ENCODE data around the gene ARF1.
A peak's percentile ranks its signal among the peaks of the same experiment; 100 is the strongest.

ARF1 gene

DNA sequence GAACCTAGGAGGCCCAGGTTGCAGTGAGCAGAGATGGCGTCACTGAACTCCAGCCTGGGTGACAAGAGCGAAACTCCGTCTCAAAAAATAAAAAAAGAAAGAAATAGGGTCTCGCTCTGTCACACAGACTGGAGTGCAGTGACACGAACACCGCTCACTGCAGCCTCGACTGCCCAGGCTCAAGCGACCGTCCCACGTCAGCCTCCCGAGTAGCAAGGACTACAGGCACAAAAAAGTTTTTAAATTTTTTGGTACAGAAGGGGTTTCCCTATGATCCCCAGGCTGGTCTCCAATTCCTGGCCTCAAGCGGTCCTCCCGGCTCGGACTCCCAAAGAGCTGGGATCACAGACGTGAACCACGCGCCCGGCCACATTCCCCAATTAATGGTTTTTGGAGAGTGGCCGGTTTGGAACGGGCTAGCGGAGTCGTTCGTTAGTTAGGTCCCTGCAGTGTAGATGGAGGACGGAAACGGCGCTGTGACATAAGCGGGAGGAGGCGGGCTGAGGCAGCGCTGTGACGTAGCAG, 57.0 kb downstream of the ARF1 start:
- Histone ChIP-seq H3K36me3 (ENCODE audit: low read length) (no peaks in the 10 kb centered on the region), H2AFZ (ENCODE audit: low read depth, low read length, severe bottlenecking) (peak overlapping the region; percentile 96), H3K9me3 (ENCODE audit: insufficient read depth, low read length) (no peaks in the 10 kb centered on the region)

DNA sequence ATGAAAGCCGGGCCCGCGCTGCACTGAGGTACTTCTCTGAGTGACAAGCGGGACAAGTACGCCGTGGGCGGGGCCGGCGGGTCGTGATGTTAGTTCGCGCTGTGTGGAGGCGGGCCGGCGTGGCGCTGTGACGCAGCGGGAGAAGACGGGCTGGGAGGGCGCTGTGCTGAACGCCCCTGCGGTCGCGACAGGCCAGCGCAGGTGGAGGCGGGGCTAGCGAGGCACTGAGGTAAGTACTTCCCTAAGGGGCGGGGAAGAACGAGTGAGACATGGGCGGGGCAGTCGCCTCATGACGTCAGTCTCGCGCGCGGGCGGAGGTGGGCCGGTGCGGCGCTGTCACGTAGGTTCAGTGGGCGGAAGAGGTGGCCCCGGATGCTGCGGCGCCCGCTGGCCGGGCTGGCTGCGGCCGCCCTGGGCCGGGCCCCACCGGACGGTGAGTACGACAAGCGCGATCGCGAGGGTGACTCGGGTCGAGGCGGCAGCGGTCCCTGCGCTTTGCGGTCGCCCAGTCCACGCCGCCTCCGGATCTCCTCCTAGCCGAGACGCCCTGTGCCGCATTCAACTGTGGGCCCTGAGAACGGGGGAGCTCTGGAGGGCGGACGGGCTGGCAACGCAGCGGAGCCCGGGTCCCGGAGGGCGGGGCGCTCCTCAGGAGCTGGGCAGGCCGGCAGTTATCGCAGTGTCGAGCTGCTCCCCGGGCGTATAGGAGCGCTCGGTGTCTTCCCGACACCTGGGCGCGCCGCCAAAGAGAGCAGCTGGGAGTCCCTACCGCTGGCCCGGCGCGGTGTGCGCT, 57.6 kb downstream of the ARF1 start, which contains the start of gene GUK1:
Gene GUK1, plus strand, starts transcription at position 349 of the 793 bp plus-strand sequence. Its CDS starts 24 bp downstream, at position 373.
- Histone ChIP-seq H3K9me3 (ENCODE audit: insufficient read depth, low read length) (no peaks in the 10 kb centered on the region), H4K20me1 (ENCODE audit: low read depth, low read length) (no peaks in the 10 kb centered on the region; the same call in 1 of the 2 replicates), H3K4me2 (ENCODE audit: low read depth, low read length, poor library complexity, severe bottlenecking) (peak within 1 kb of the TSS; percentile 89), H3K27me3 (ENCODE audit: low read length) (no peaks in the 10 kb centered on the region), H3K9me2 (replicated peaks; ENCODE audit: insufficient read depth, low read length) (no peaks in the 10 kb centered on the region), H3K9ac (ENCODE audit: low read length) (peak within 1 kb of the TSS; percentile 89), H3K4me3 (ENCODE audit: insufficient read depth, low read length, poor library complexity, severe bottlenecking) (peak within 1 kb of the TSS; percentile 94), H3F3A (ENCODE audit: insufficient read depth) (peaks cover 9% of the 10 kb centered on the region), H3K79me2 (ENCODE audit: insufficient read depth, low read length) (peaks cover 49% of the 10 kb centered on the region), H3K27ac (ENCODE audit: low read depth, low read length) (peak within 1 kb of the TSS; percentile 80), H3K36me3 (ENCODE audit: low read length) (no peaks in the 10 kb centered on the region), H2AFZ (ENCODE audit: low read depth, low read length, severe bottlenecking) (peak within 1 kb of the TSS; percentile 96)
- TF ChIP-seq, protein P1, sequence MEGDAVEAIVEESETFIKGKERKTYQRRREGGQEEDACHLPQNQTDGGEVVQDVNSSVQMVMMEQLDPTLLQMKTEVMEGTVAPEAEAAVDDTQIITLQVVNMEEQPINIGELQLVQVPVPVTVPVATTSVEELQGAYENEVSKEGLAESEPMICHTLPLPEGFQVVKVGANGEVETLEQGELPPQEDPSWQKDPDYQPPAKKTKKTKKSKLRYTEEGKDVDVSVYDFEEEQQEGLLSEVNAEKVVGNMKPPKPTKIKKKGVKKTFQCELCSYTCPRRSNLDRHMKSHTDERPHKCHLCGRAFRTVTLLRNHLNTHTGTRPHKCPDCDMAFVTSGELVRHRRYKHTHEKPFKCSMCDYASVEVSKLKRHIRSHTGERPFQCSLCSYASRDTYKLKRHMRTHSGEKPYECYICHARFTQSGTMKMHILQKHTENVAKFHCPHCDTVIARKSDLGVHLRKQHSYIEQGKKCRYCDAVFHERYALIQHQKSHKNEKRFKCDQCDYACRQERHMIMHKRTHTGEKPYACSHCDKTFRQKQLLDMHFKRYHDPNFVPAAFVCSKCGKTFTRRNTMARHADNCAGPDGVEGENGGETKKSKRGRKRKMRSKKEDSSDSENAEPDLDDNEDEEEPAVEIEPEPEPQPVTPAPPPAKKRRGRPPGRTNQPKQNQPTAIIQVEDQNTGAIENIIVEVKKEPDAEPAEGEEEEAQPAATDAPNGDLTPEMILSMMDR (IDR thresholded peaks at IDR 0.05; ENCODE audit: insufficient read depth, low read length, poor library complexity, severe bottlenecking), result no peak
- no peak for TF ChIP-seq EZH2phosphoT487 (conservative IDR thresholded peaks at IDR 0.05; ENCODE audit: low read length)

More for the DNA sequence above, 57.0 kb downstream of the ARF1 start:
- TF ChIP-seq, protein P1 (IDR thresholded peaks at IDR 0.05; ENCODE audit: insufficient read depth, low read length, poor library complexity, severe bottlenecking), result no peak
- TF ChIP-seq EZH2phosphoT487 (conservative IDR thresholded peaks at IDR 0.05; ENCODE audit: low read length), result no peak
- Histone ChIP-seq H3K4me3 (ENCODE audit: insufficient read depth, low read length, poor library complexity, severe bottlenecking) (peak overlapping the region; percentile 89), H3F3A (ENCODE audit: insufficient read depth) (peaks cover 9% of the 10 kb centered on the region), H3K79me2 (ENCODE audit: insufficient read depth, low read length) (peaks cover 42% of the 10 kb centered on the region), H3K27me3 (ENCODE audit: low read length) (no peaks in the 10 kb centered on the region), H3K27ac (ENCODE audit: low read depth, low read length) (peak overlapping the region; percentile 80), H4K20me1 (ENCODE audit: low read depth, low read length) (no peaks in the 10 kb centered on the region; the same call in 1 of the 2 replicates), H3K9me2 (replicated peaks; ENCODE audit: insufficient read depth, low read length) (no peaks in the 10 kb centered on the region), H3K4me2 (ENCODE audit: low read depth, low read length, poor library complexity, severe bottlenecking) (peak overlapping the region; percentile 87), H3K9ac (ENCODE audit: low read length) (peak overlapping the region; percentile 78)

DNA sequence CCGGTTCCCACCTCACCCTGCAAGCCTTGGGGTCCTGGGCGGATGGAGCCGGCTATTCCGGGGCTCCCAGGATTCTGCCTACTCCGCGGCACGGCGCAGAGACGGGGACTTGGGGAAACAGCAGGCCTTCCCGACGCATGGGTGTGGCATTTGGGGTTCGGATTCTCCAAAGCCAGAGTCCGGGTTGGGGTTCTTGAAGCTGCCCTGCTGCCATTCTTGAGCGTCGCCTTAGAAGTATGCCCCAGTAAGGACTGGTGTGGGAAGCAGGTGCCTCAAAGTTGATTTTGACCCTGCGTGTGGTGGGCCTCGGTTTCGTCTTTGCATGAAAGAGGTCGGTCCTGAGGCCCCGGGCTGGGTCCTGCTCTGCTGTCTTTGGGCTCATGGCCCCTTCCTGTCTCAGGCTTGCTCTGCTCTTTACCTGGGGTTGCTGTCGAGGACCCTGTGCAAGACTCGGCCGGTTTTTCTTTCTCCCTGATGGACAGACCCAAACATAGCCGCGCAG, 58.3 kb downstream of the ARF1 start:
- peak overlapping the region; percentile 75 for H2AFZ ChIP-seq (ENCODE audit: low read depth, low read length, severe bottlenecking)
- H3F3A ChIP-seq (ENCODE audit: insufficient read depth), result peaks cover 9% of the 10 kb centered on the region
- H3K4me3 ChIP-seq (ENCODE audit: insufficient read depth, low read length, poor library complexity, severe bottlenecking), result peak overlapping the region; percentile 94
- no peaks in the 10 kb centered on the region for H3K36me3 ChIP-seq (ENCODE audit: low read length)
- no peaks in the 10 kb centered on the region; the same call in 1 of the 2 replicates for H4K20me1 ChIP-seq (ENCODE audit: low read depth, low read length)
- peak overlapping the region; percentile 89 for H3K4me2 ChIP-seq (ENCODE audit: low read depth, low read length, poor library complexity, severe bottlenecking)
- H3K9me3 ChIP-seq (ENCODE audit: insufficient read depth, low read length), result no peaks in the 10 kb centered on the region
- peaks cover 53% of the 10 kb centered on the region for H3K79me2 ChIP-seq (ENCODE audit: insufficient read depth, low read length)
- no peaks in the 10 kb centered on the region for H3K9me2 ChIP-seq (replicated peaks; ENCODE audit: insufficient read depth, low read length)
- peak overlapping the region; percentile 89 for H3K9ac ChIP-seq (ENCODE audit: low read length)
- no peaks in the 10 kb centered on the region for H3K27me3 ChIP-seq (ENCODE audit: low read length)
- TF ChIP-seq, protein P1 (IDR thresholded peaks at IDR 0.05; ENCODE audit: insufficient read depth, low read length, poor library complexity, severe bottlenecking), result no peak
- peak overlapping the region; percentile 47 for H3K27ac ChIP-seq (ENCODE audit: low read depth, low read length)

All from SU-DHL-6 (cell line).